HG03060 (cell line): Measurements from ENCODE around the gene HACD4.

Source experiments
- ATAC-seq: cut with Tn5 transposase; IDR thresholded peaks from one replicate; pipeline ENCODE4 v1.9.1; 2021; ENCODE audit warnings: low read depth, moderate number of reproducible peaks; ENCODE audit not compliant: unreplicated experiment

HACD4 gene

GRCh38 chr9:21016701-21017491 is 14.5 kb downstream of the HACD4 start:
- ATAC-seq = no peak

GRCh38 chr9:21015995-21016394 is 15.4 kb downstream of the HACD4 start:
- no peak for ATAC-seq

- ATAC-seq = no peak
These were observed 16.2 kb downstream of the HACD4 start for GRCh38 chr9:21015129-21015815.

- ATAC-seq = no peak
These were observed 29.4 kb downstream of the HACD4 start for GRCh38 chr9:21002040-21002439.

GRCh38 chr9:21001581-21001980 is 29.9 kb downstream of the HACD4 start:
- ATAC-seq = no peak

DNA sequence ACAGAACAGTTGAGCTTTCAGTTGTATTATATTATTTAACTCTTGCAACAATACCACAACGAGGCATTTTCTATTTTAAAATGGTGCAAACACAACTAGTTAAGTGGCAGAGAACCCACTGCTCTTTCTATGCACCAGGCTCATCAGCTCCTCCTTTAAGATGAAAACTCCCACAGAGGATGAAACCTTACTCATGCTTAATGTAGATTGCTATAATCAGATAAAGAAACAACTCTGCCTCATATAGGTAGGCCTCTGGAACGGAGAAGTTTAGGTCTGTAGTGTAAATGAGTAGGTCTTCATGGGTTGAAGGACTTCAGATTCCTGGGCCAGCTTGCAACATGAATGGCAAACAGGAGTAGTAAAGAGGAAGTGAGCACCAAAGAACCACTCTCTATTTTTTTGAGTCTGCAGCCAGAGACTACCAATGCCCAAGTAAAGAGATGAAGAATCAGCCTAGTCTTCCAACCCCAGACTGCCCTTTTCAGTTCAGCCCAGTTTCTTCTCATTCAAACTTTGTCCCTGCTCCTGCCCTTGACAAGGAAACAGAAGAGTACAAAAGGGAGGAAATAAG is 33.9 kb downstream of the HACD4 start:
- ATAC-seq = peak; percentile 75

GRCh38 chr9:20996809-20997208 is 34.6 kb downstream of the HACD4 start:
- ATAC-seq = no peak

- no peak for ATAC-seq
These were observed 35.8 kb downstream of the HACD4 start for GRCh38 chr9:20995616-20996015.

GRCh38 chr9:20994486-20994885 is 37.0 kb downstream of the HACD4 start:
- no peak for ATAC-seq

DNA sequence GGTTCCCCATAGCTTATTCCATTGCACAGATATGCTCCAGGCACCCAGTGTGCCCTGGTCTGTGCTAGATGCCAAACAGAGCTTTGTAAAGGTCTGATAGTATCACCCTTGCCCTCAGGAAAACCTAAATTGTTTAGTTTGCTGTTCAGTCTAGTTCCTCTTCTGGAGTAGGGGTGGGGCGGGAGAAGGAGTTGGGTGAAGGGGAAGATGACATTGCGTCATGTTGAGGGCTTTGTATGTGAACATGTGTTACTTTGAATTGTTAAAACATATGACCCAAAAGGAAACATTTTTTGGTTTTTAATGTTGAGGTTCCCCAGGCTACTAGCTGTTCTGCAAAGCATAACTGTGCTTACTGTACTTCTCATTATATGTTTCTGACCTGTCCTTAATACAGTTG is 40.6 kb downstream of the HACD4 start:
- no peak for ATAC-seq

DNA sequence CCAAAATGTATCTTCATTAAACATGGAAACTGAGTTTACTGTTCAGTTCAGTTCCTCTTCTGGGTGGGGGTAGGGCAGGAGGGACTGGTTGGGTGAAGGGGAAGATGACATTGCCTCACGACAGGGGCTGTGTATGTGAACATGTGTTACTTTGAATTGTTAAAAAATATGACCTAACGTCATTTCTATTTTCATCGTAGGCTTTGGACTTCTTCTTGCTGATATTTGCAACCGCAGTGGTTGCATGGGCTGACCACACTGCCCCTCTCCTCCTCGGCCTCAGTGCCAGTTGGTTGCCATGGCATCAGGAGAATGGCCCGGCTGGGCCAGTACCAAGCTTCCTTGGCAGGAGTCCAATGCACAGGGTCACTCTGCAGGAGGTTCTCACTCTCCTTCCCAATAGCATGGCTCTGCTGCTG is 41.5 kb downstream of the HACD4 start:
- ATAC-seq = no peak

DNA sequence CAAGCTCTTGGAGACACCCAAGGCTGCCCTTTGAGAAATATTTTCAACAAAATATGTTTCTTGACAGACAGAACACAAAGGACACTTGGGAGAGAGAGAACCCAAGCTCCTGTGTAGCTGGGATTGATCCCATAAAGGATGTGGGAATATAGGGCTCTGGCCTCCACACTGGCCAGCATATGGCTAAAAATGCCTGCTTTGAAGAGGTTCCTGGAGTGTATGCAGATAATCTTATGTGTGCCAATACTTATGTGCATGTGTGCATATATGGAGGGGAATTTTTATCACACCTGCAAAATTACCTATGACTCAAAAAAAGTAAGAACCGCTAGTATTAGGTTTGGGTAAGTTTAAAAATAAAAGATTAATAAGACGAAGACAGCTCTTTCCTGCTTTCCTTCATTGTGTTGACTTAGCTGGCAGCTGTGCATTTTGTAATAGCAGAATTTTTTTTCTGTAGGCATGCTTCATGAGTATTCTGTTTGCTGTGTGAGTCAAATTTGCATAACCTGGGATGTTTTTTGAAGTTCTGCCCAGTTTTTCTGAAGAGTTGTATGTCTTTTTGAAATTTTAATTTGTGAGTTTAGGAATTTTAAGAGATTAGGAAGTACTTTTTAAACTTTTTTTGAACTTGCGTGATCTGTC is 42.6 kb downstream of the HACD4 start:
- ATAC-seq = no peak

GRCh38 chr9:20988061-20988460 is 43.4 kb downstream of the HACD4 start:
- ATAC-seq = no peak

DNA sequence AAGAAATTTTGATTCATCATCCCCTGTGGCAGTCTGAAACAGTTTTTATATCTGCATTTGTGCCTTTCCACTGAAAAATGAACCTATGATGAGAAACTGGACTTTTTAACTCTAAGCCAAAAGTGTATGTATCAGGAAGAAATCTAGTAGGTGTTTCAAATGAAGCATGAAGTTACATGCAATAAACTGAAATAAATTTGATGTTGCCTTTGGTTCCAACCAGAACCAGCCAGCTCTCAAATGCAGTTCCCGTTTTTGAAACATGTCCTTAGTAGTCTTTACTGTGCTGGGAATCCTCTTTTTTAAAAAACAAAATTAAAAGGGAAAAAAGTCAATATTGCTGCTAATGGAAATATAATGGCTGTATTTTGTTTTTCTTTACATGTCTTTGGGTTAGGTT is 43.9 kb downstream of the HACD4 start:
- ATAC-seq = no peak

DNA sequence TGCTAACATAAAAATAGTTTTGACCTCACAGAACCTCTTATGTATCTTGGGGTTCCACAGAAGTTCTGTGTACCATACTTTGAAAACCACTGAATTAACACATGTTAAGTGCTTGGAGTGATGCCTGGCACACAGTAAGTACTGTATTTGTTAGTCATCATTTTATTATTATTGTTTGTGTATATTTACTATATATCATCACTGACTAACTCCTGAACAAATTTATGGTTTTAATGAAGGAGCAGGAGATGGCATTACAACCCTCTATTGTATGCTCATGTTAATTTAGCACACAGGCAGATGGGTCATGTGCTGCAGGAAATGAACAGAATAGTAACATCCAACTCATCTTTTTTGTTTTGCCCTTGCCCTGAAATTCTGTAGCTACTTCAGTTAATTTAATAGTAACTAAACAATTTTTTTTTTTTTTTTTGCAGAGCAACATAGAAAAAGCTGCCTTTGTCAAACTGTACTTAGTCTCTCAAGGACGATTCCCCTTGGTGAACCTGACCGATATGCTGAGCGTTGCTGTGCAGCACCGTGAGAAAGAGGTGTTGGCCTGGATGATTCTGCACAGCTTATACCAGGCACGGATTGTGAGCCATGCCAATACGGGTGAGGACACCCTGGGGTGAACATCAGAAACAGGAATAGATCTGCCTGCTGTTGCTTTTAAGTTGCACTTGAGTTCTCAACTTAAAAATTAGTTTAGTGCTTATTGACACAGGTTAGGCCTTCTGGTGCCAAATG is 45.4 kb downstream of the HACD4 start:
- ATAC-seq = no peak

- no peak for ATAC-seq
These were observed 46.9 kb downstream of the HACD4 start for GRCh38 chr9:20984506-20984905.

DNA sequence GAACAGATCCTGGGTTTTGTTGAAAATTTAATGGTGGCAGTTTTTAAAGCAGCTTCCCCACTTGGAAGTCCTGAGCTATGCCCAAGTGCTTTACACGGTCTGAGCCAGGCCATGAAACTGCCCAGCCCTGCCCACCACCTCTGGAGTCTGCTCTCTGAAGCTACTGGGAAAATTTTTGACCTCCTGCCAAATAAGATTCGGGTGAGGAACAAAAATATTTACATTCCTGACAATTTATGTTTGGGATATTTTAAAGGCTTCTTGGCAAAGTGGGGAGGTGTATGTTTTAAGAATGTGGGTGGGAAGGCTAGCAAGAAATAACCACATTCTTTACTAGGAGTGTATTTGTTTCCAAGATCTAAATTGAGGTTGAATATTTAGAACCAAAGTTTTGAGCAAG is 50.0 kb downstream of the HACD4 start:
- ATAC-seq = no peak

DNA sequence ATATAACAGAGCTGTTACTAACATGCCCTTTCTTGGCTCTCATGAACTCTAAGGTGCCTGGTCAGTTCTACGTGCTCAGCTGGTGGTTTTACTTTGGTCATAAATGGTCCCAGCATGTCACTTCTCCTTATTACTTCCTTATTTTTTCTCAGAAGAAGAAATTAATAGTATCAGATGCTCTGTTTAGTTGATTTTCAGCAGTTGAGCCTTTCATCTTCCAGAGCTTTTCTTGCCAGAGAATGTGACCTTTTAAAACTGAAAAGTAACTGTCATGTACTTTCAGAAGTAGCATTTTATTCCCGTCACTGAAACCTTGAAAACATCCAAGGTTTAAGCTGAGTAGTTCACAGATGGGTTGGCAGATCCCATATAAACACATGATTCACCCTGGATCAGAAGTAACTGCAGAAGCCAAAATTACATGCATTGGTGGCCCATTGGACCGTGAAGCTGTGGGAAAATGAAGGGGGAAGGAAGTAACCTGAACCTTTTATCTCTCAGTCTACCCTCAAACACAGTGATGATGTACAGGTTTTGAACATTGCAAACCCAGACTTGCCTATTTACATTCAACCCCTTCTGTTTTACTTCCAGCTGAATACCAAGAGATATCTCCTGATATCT is 50.5 kb downstream of the HACD4 start:
- ATAC-seq = no peak

- ATAC-seq = no peak
These were observed 53.2 kb downstream of the HACD4 start for GRCh38 chr9:20978249-20978648.
